Activated naive CD4-positive, alpha-beta T cell treated with anti-CD3 and anti-CD28 coated beads for 36 hours (primary cell): ENCODE results near the gene BLACAT1. TPM values are rescaled to one million over a fixed set of nuclear protein-coding genes. Genes with fewer than 3 reads are reported as not detected.

Experiments
- CTCF ChIA-PET: fragments of 350-600 bp; sonication (Branson Sonifier 250); formaldehyde crosslinking; loops from one replicate; lab custom pipeline; 2021; ENCODE audit warnings: antibody characterized with exemption; lab: Charles Lee
- DNase-seq: peaks from one replicate; pipeline ENCODE4 v3.0.0-alpha.2; 2020
- H3K27ac Mint-ChIP-seq: one replicate; pipeline ENCODE4 v1.8.0; 2021; ENCODE audit warnings: mild to moderate bottlenecking, mixed read lengths
- H3K27me3 Mint-ChIP-seq: one replicate; pipeline ENCODE4 v1.8.0; 2021; ENCODE audit warnings: low read depth, mixed read lengths
- H3K36me3 Mint-ChIP-seq: one replicate; pipeline ENCODE4 v1.8.0; 2021; ENCODE audit warnings: low read depth, mixed read lengths
- H3K4me1 Mint-ChIP-seq: one replicate; pipeline ENCODE4 v1.8.0; 2021; ENCODE audit warnings: low read depth, mixed read lengths
- H3K4me3 Mint-ChIP-seq: one replicate; pipeline ENCODE4 v1.8.0; 2021; ENCODE audit warnings: mild to moderate bottlenecking, moderate library complexity, mixed read lengths
- H3K9me3 Mint-ChIP-seq: one replicate; pipeline ENCODE4 v1.8.0; 2021; ENCODE audit warnings: mixed read lengths
- intact Hi-C: fragments of 100-400 bp; cut with micrococcal nuclease; formaldehyde crosslinking; loops from one replicate; pipeline ENCODE4 v1.15.1; 2023
- total RNA-seq, 2 experiments: library from RNA; stranded (reverse); gene quantifications; one replicate each; pipeline ENCODE4 v1.2.3, GENCODE V29; 2021

The BLACAT1 gene
- total RNA-seq, 2 experiments from 2014 or later: 0.14 to 0.30 TPM

DNA sequence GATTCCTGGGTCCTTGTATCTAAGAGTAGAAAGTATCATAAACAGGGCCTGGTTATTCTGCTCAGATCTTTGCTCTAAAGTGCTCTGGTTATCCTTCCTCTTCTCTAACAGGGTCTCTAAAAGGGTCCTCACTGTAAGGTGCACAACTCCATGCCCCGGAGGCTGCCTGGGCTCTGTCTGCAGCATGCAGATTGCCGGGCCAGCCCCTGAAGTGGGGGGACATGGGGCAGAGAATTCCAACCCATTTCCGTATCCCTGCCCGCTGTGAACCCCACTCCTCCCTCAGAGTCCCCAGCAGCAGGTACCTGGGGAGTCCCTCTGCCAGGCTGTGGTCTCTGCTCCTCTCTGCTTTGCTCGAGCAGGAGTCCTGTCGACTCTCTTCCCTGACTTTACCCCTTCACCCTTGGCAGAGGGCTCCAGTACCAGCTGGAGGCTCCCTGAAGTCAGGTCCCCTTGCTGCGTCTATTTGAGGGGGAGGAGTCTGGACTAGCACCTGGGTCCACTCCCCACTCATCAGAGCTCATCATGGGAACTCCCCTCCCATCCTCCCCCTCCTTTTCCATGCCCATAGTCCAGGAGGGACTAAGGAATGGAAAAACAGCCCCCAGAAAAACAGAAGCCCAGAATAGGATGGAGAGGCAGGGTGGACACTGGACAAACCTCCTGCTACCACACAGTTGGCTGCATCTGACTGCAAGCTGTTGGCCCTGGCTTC, 12.1 kb downstream of the BLACAT1 start:
- CTCF ChIA-PET: interaction anchor here (1.0 to 3.4 kb wide), 3 partner anchors 9 to 43 kb away, joined by 3 to 12 read pairs (median 5); no protein-coding TSS in a partner anchor

GRCh38 chr1:205442051-205442725, 13.7 kb downstream of the BLACAT1 start:
- DNase-seq: no peak
- H3K4me1 Mint-ChIP-seq: peaks cover 15% of the 10 kb centered on the region
- no peaks in the 10 kb centered on the region for H3K9me3 Mint-ChIP-seq
- no peaks in the 10 kb centered on the region for H3K36me3 Mint-ChIP-seq
- H3K27me3 Mint-ChIP-seq: no peaks in the 10 kb centered on the region
- intact Hi-C loops: no loop called here
- H3K27ac Mint-ChIP-seq: no peak overlapping the region
- no peak overlapping the region for H3K4me3 Mint-ChIP-seq
- CTCF ChIA-PET: interaction anchor here (1.3 to 3.3 kb wide), 3 partner anchors 11 to 105 kb away, joined by 4 to 25 read pairs (median 10); no protein-coding TSS in a partner anchor

More for the DNA sequence above, 12.1 kb downstream of the BLACAT1 start:
- DNase-seq: no peak
- peaks cover 15% of the 10 kb centered on the region for H3K4me1 Mint-ChIP-seq
- no peak overlapping the region for H3K4me3 Mint-ChIP-seq
- H3K9me3 Mint-ChIP-seq: no peaks in the 10 kb centered on the region
- no peaks in the 10 kb centered on the region for H3K36me3 Mint-ChIP-seq
- H3K27ac Mint-ChIP-seq: no peak overlapping the region
- H3K27me3 Mint-ChIP-seq: peaks cover 2% of the 10 kb centered on the region
- intact Hi-C loops: no loop called here

- no peak for DNase-seq
- intact Hi-C loops: loop anchor here (2.0 kb wide), 3 partner anchors 39 to 319 kb away; no protein-coding TSS in a partner anchor
- Mint-ChIP-seq H3K9me3 (no peaks in the 10 kb centered on the region), H3K27ac (peak overlapping the region; percentile 77), H3K27me3 (no peaks in the 10 kb centered on the region), H3K4me3 (no peak overlapping the region), H3K4me1 (peaks cover 15% of the 10 kb centered on the region), H3K36me3 (no peaks in the 10 kb centered on the region)
- CTCF ChIA-PET: interaction anchor here (0.9 to 3.3 kb wide), 10 partner anchors 10 to 116 kb away, joined by 3 to 25 read pairs (median 4); no protein-coding TSS in a partner anchor
Measured at GRCh38 chr1:205441716-205442050, 14.2 kb downstream of the BLACAT1 start.

- Mint-ChIP-seq H3K27me3 (no peaks in the 10 kb centered on the region), H3K27ac (peak overlapping the region; percentile 77), H3K36me3 (no peaks in the 10 kb centered on the region), H3K4me1 (peaks cover 15% of the 10 kb centered on the region), H3K9me3 (no peaks in the 10 kb centered on the region), H3K4me3 (peak overlapping the region; percentile 72)
- CTCF ChIA-PET: interaction anchor here (0.9 to 3.3 kb wide), 11 partner anchors 10 to 116 kb away, joined by 3 to 25 read pairs (median 4); no protein-coding TSS in a partner anchor
- DNase-seq: no peak
- intact Hi-C loops: loop anchor here (2.0 kb wide), 3 partner anchors 40 to 318 kb away; no protein-coding TSS in a partner anchor
Measured at GRCh38 chr1:205441318-205441633, 14.6 kb downstream of the BLACAT1 start.

- Mint-ChIP-seq H3K4me1 (peaks cover 15% of the 10 kb centered on the region), H3K36me3 (no peaks in the 10 kb centered on the region), H3K27me3 (no peaks in the 10 kb centered on the region), H3K4me3 (peak overlapping the region; percentile 72), H3K9me3 (no peaks in the 10 kb centered on the region), H3K27ac (peak overlapping the region; percentile 77)
- peak; percentile 93 for DNase-seq
- intact Hi-C loops: loop anchor here (2.0 kb wide), 3 partner anchors 40 to 318 kb away; no protein-coding TSS in a partner anchor
- CTCF ChIA-PET: interaction anchor here (0.9 to 3.3 kb wide), 13 partner anchors 9 to 115 kb away, joined by 3 to 25 read pairs (median 4); no protein-coding TSS in a partner anchor
Measured at GRCh38 chr1:205440476-205441317, 15.1 kb downstream of the BLACAT1 start.

GRCh38 chr1:205440121-205440475, 15.7 kb downstream of the BLACAT1 start:
- H3K27me3 Mint-ChIP-seq: no peaks in the 10 kb centered on the region
- H3K4me1 Mint-ChIP-seq: peaks cover 15% of the 10 kb centered on the region
- intact Hi-C loops: loop anchor here (2.0 kb wide), 3 partner anchors 41 to 317 kb away; no protein-coding TSS in a partner anchor
- H3K36me3 Mint-ChIP-seq: no peaks in the 10 kb centered on the region
- CTCF ChIA-PET: interaction anchor here (1.0 to 3.3 kb wide), 7 partner anchors 9 to 86 kb away, joined by 3 to 25 read pairs (median 5); no protein-coding TSS in a partner anchor
- H3K27ac Mint-ChIP-seq: no peak overlapping the region
- H3K9me3 Mint-ChIP-seq: no peaks in the 10 kb centered on the region
- DNase-seq: no peak
- H3K4me3 Mint-ChIP-seq: peak overlapping the region; percentile 72

DNA sequence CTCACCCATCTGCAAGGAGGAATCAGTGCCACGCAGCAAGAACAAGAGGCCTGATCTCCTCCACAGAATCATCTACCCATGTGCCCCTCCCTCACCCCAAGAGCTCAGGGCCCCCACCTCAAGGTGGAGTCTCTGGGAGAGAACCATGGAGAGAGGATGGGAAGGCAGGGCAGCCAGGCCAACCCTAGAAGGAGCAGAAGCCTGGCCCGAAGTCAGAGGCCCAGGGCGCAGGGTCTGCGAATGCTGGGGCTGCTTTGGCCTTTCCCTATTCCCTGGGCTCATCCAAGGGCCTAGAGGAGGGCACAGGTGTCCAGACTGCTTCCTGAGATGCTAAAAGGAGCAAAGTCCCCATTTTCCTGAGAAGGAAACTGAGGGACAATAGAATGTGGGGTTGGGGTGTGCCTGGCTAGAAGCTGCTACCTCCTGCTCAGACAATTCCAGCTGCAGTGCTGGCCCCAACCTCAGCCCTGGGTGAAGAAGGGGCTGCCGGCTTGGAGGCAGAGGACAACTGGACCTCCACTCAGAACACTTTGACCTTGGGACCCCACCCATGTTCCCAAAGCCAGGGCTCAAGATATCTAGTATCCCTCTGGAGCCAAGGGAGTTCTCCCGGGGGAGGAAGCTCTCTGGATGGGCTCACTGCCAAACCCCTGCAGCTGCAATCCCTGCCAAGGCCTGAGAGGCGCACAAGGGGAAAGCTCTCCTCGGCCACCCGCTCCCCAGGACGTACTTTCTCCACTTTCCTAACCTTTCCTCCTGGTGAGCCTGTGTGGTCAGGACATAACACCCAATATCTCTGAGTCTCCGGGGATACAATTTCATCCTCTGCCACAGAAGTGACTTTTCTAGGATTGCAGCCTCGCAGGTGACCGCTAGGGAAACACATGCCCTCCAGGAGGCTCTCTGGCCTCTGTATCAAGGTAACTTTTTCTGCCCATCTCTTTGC, 17.4 kb downstream of the BLACAT1 start:
- Mint-ChIP-seq H3K4me3 (no peak overlapping the region), H3K9me3 (no peaks in the 10 kb centered on the region), H3K27me3 (no peaks in the 10 kb centered on the region), H3K4me1 (peaks cover 15% of the 10 kb centered on the region), H3K36me3 (no peaks in the 10 kb centered on the region), H3K27ac (no peak overlapping the region)
- intact Hi-C loops: no loop called here
- peak; percentile 14 for DNase-seq
- CTCF ChIA-PET: interaction anchor here (1.6 to 1.8 kb wide), 2 partner anchors 13 to 84 kb away, joined by 3 to 4 read pairs; no protein-coding TSS in a partner anchor

DNA sequence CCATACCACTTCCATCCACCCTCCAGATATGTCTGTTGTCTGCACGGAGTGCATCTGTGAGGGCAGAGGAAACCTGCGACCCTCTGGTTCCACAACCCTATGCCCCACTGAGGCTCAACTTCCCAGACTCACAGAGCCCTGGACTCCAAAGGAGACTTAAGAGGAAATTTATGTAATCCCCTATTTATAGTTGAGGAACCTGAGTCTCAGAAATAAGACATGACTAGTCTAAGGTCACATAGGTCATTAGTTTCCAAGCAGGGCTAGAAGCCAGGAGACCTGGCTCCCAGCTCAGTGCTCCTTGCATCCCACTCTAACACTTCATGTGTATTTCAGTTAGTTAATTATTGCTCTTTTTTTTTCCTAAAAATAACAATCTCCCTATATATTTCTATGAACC, 18.3 kb downstream of the BLACAT1 start:
- Mint-ChIP-seq H3K27ac (no peak overlapping the region), H3K4me3 (no peak overlapping the region), H3K9me3 (no peaks in the 10 kb centered on the region), H3K4me1 (peaks cover 15% of the 10 kb centered on the region), H3K36me3 (no peaks in the 10 kb centered on the region), H3K27me3 (no peaks in the 10 kb centered on the region)
- no peak for DNase-seq
- CTCF ChIA-PET: interaction anchor here (1.6 kb wide), 1 partner anchor 12 kb away, joined by 3 read pairs; no protein-coding TSS in a partner anchor
- intact Hi-C loops: no loop called here

- H3K4me3 Mint-ChIP-seq: no peak overlapping the region
- no peaks in the 10 kb centered on the region for H3K9me3 Mint-ChIP-seq
- no peak overlapping the region for H3K27ac Mint-ChIP-seq
- H3K36me3 Mint-ChIP-seq: no peaks in the 10 kb centered on the region
- H3K27me3 Mint-ChIP-seq: no peaks in the 10 kb centered on the region
- intact Hi-C loops: no loop called here
- CTCF ChIA-PET: no interaction called here
- H3K4me1 Mint-ChIP-seq: peaks cover 15% of the 10 kb centered on the region
- DNase-seq: no peak
Measured at GRCh38 chr1:205436776-205437410, 19.0 kb downstream of the BLACAT1 start.

GRCh38 chr1:205435578-205436573, 20.0 kb downstream of the BLACAT1 start:
- no peaks in the 10 kb centered on the region for H3K9me3 Mint-ChIP-seq
- CTCF ChIA-PET: interaction anchor here (0.7 to 1.1 kb wide), 2 partner anchors 9 to 120 kb away, joined by 3 read pairs; no protein-coding TSS in a partner anchor
- no peak overlapping the region for H3K4me3 Mint-ChIP-seq
- H3K36me3 Mint-ChIP-seq: no peaks in the 10 kb centered on the region
- no peaks in the 10 kb centered on the region for H3K27me3 Mint-ChIP-seq
- H3K4me1 Mint-ChIP-seq: peaks cover 12% of the 10 kb centered on the region
- no peak for DNase-seq
- intact Hi-C loops: no loop called here
- no peak overlapping the region for H3K27ac Mint-ChIP-seq
